GM23338 (cell line): ENCODE data around the gene RGS16. TPM values are rescaled to one million over a fixed set of nuclear protein-coding genes. Genes with fewer than 3 reads are reported as not detected.

Experiments used
- ATAC-seq: fragments of 200-7000 bp; cut with Tn5 transposase; 3 replicates; pipeline ENCODE4 v1.9.1; 2020
- DNase-seq: peaks from one replicate; pipeline ENCODE4 v3.0.0-alpha.2; 2015; ENCODE audit warnings: low spot score
- H2AFZ ChIP-seq: fragments of 200-600 bp; sonication (generic); 2 replicates; pipeline ENCODE4 v1.8.0; 2016; ENCODE audit warnings: antibody characterized with exemption, mild to moderate bottlenecking, moderate library complexity
- H3F3A ChIP-seq: fragments of 200-600 bp; sonication (generic); replicated peaks from 2 replicates; pipeline ENCODE4 v1.8.0; 2017; ENCODE audit warnings: antibody characterized with exemption, mixed run types, low read depth
- H3K27ac ChIP-seq: fragments of 200-600 bp; sonication (generic); 2 replicates; pipeline ENCODE4 v1.6.1; 2016; ENCODE audit warnings: low read depth
- H3K27me3 ChIP-seq: fragments of 200-600 bp; sonication (generic); 2 replicates; pipeline ENCODE4 v1.8.0; 2016; ENCODE audit warnings: mild to moderate bottlenecking, mixed run types, moderate library complexity; ENCODE audit not compliant: insufficient read depth
- H3K36me3 ChIP-seq: fragments of 200-600 bp; sonication (generic); 2 replicates; pipeline ENCODE4 v1.8.0; 2016; ENCODE audit warnings: mild to moderate bottlenecking; ENCODE audit not compliant: insufficient read depth
- H3K4me1 ChIP-seq: fragments of 200-600 bp; sonication (generic); 2 replicates; pipeline ENCODE4 v1.8.0; 2016; ENCODE audit warnings: mild to moderate bottlenecking, moderate library complexity; ENCODE audit not compliant: insufficient read depth
- H3K4me2 ChIP-seq: fragments of 200-600 bp; sonication (generic); 2 replicates; pipeline ENCODE4 v1.7.1; 2017; ENCODE audit warnings: mixed run types
- H3K4me3 ChIP-seq: fragments of 200-600 bp; sonication (generic); 2 replicates; pipeline ENCODE4 v1.6.1; 2016; ENCODE audit warnings: mixed run types
- H3K79me2 ChIP-seq: fragments of 200-600 bp; sonication (generic); replicated peaks from 2 replicates; pipeline ENCODE4 v1.8.0; 2017; ENCODE audit warnings: mild to moderate bottlenecking; ENCODE audit not compliant: insufficient read depth
- H3K9me2 ChIP-seq: fragments of 200-600 bp; sonication (generic); 2 replicates; pipeline ENCODE4 v1.8.0; 2017; ENCODE audit not compliant: insufficient read depth
- H4K20me1 ChIP-seq: fragments of 200-600 bp; sonication (generic); replicated peaks from 2 replicates; pipeline ENCODE4 v1.8.0; 2017; ENCODE audit warnings: mild to moderate bottlenecking; ENCODE audit not compliant: insufficient read depth
- H3K27ac Mint-ChIP-seq: 2 replicates; pipeline ENCODE4 v1.8.0; 2020; ENCODE audit warnings: inconsistent platforms, mild to moderate bottlenecking, moderate library complexity, mixed read lengths
- H3K27me3 Mint-ChIP-seq: 3 replicates; pipeline ENCODE4 v1.8.0; 2022; ENCODE audit warnings: low read depth, mild to moderate bottlenecking, moderate library complexity, mixed read lengths, inconsistent platforms; ENCODE audit not compliant: insufficient read depth, poor library complexity
- H3K36me3 Mint-ChIP-seq: 3 replicates; pipeline ENCODE4 v1.8.0; 2021; ENCODE audit warnings: low read depth, mild to moderate bottlenecking, inconsistent platforms, moderate library complexity, mixed read lengths
- H3K4me1 Mint-ChIP-seq: 3 replicates; pipeline ENCODE4 v1.8.0; 2020; ENCODE audit warnings: mild to moderate bottlenecking, inconsistent platforms, mixed read lengths
- H3K4me3 Mint-ChIP-seq: 3 replicates; pipeline ENCODE4 v1.8.0; 2021; ENCODE audit warnings: moderate library complexity, mild to moderate bottlenecking, inconsistent platforms, mixed read lengths
- H3K9me3 Mint-ChIP-seq: 3 replicates; pipeline ENCODE4 v1.8.0; 2020; ENCODE audit warnings: moderate library complexity, mild to moderate bottlenecking, inconsistent platforms, mixed read lengths
- ETS1 ChIP-seq: IDR thresholded peaks from 2 replicates; pipeline ENCODE4 v1.6.1; 2016; ENCODE audit warnings: antibody characterized with exemption
- EZH2 ChIP-seq: fragments of 200-600 bp; sonication (generic); IDR thresholded peaks from one replicate; pipeline ENCODE4 v1.8.0; 2017; ENCODE audit warnings: antibody characterized with exemption, mild to moderate bottlenecking, low read depth; ENCODE audit not compliant: unreplicated experiment
- EZH2phosphoT487 ChIP-seq: fragments of 200-600 bp; sonication (generic); IDR thresholded peaks from one replicate; pipeline ENCODE4 v1.8.1; 2018; ENCODE audit warnings: antibody characterized with exemption; ENCODE audit not compliant: unreplicated experiment
- JUNB ChIP-seq: IDR thresholded peaks from one replicate; pipeline ENCODE4 v1.6.1; 2016; ENCODE audit warnings: antibody characterized with exemption; ENCODE audit not compliant: unreplicated experiment
- NANOG ChIP-seq: IDR thresholded peaks from 2 replicates; pipeline ENCODE4 v1.6.1; 2016; ENCODE audit warnings: antibody characterized with exemption, borderline replicate concordance
- POLR2AphosphoS5 ChIP-seq: IDR thresholded peaks from 2 replicates; pipeline ENCODE4 v1.6.1; 2016; ENCODE audit warnings: antibody characterized with exemption, low read depth
- REST ChIP-seq: IDR thresholded peaks from one replicate; pipeline ENCODE4 v1.6.1; 2018; ENCODE audit warnings: antibody characterized with exemption; ENCODE audit not compliant: unreplicated experiment
- STAT1 ChIP-seq: IDR thresholded peaks from one replicate; pipeline ENCODE4 v1.6.1; 2016; ENCODE audit warnings: antibody characterized with exemption; ENCODE audit not compliant: unreplicated experiment
- ZNF114 ChIP-seq: fragments of 250-450 bp; sonication (Bioruptor Pico); IDR thresholded peaks from 2 replicates; pipeline ENCODE4 v1.5.0; 2020; ENCODE audit warnings: mild to moderate bottlenecking, moderate library complexity
- ZNF331 ChIP-seq: fragments of 250-450 bp; sonication (Bioruptor Pico); IDR thresholded peaks from 2 replicates; pipeline ENCODE4 v1.5.0; 2020; ENCODE audit warnings: low read depth, mild to moderate bottlenecking, moderate library complexity
- polyA plus RNA-seq: library from polyadenylated mRNA; unstranded; fragments of >200 nt; fragmentation: Nextera tagmentation; extraction: Ambion mirVana; gene quantifications from 2 replicates; pipeline ENCODE4 v1.2.1, GENCODE V29; 2016
- total RNA-seq: library from RNA; depleted of rRNA; stranded (reverse); fragments of >200 nt; shearing (Covaris generic); gene quantifications from 2 replicates; pipeline ENCODE4 v1.2.3, GENCODE V29; 2014
- TF ChIP-seq, protein P1 (sequence below), 2 experiments: fragments of 200-600 bp in 1 of 2; sonication (generic) in 1 of 2; conservative IDR thresholded peaks; 2 replicates each; pipeline versions ENCODE4 v1.5.1 to v1.6.1; 2016 to 2017; ENCODE audit warnings: antibody characterized with exemption in 2 of 2, low read depth in 2 of 2, mild to moderate bottlenecking in 2 of 2, moderate library complexity in 1 of 2

The RGS16 gene
- total and polyA plus RNA-seq, 2 experiments from 2014 or later, result 15.4 to 31.6 TPM

- no peak for TF ChIP-seq POLR2AphosphoS5
- TF ChIP-seq, protein P1, sequence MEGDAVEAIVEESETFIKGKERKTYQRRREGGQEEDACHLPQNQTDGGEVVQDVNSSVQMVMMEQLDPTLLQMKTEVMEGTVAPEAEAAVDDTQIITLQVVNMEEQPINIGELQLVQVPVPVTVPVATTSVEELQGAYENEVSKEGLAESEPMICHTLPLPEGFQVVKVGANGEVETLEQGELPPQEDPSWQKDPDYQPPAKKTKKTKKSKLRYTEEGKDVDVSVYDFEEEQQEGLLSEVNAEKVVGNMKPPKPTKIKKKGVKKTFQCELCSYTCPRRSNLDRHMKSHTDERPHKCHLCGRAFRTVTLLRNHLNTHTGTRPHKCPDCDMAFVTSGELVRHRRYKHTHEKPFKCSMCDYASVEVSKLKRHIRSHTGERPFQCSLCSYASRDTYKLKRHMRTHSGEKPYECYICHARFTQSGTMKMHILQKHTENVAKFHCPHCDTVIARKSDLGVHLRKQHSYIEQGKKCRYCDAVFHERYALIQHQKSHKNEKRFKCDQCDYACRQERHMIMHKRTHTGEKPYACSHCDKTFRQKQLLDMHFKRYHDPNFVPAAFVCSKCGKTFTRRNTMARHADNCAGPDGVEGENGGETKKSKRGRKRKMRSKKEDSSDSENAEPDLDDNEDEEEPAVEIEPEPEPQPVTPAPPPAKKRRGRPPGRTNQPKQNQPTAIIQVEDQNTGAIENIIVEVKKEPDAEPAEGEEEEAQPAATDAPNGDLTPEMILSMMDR (conservative IDR thresholded peaks at IDR 0.05; ENCODE audit: low read depth in 2 of 2), result no peak
- TF ChIP-seq EZH2, result no peak
- TF ChIP-seq REST, result no peak
- no peak for TF ChIP-seq EZH2phosphoT487
- no peak for TF ChIP-seq ZNF331 (CRISPR knock-in tag)
- TF ChIP-seq STAT1, result no peak
- TF ChIP-seq JUNB, result no peak
- Histone ChIP-seq H4K20me1 (no peaks in the 10 kb centered on the region), H3K4me1 (peaks cover 13% of the 10 kb centered on the region), H3F3A (no peaks in the 10 kb centered on the region), H2AFZ (no peak overlapping the region), H3K79me2 (no peaks in the 10 kb centered on the region), H3K36me3 (no peaks in the 10 kb centered on the region), H3K9me2 (no peaks in the 10 kb centered on the region; the same call in none of the 2 replicates), H3K4me3 (no peak overlapping the region), H3K4me2 (no peak overlapping the region), H3K27me3 (no peaks in the 10 kb centered on the region), H3K27ac (no peak overlapping the region)
- no peaks in the 10 kb centered on the region; the same call in 1 of the 3 replicates for H3K36me3 Mint-ChIP-seq
- ATAC-seq (no peak), DNase-seq (no peak)
- no peak overlapping the region for H3K27ac Mint-ChIP-seq
- H3K4me1 Mint-ChIP-seq, result peaks cover 13% of the 10 kb centered on the region
- no peaks in the 10 kb centered on the region for H3K9me3 Mint-ChIP-seq
- H3K27me3 Mint-ChIP-seq, result peaks cover 7% of the 10 kb centered on the region
- H3K4me3 Mint-ChIP-seq, result no peak overlapping the region
Measured at GRCh38 chr1:182587093-182587492, 17.1 kb downstream of the RGS16 start.

DNA sequence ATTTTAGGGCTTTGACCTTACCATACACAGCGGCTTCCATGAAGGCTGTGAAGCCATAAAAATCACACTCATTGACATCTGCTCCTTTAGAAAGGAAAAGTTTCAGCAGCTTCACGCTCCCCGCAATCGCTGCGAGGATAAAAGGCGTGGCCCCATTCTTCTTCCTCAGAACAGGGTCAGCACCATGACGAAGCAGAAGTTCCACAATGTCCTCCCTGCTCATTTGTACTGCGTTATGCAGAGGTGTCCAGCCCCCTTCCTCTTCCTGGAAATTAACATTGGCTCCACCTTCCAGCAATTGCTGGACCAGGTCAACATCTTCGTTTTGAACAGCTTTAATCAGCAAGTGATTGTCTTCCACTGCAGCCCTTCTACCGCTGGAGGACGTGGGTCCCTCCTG, 17.8 kb downstream of the RGS16 start:
- Mint-ChIP-seq H3K4me1 (peaks cover 13% of the 10 kb centered on the region), H3K27ac (no peak overlapping the region), H3K27me3 (peaks cover 7% of the 10 kb centered on the region), H3K9me3 (no peaks in the 10 kb centered on the region), H3K36me3 (no peaks in the 10 kb centered on the region; the same call in 1 of the 3 replicates), H3K4me3 (no peak overlapping the region)
- H3K27me3 ChIP-seq, result no peaks in the 10 kb centered on the region
- no peak overlapping the region for H3K4me3 ChIP-seq
- no peaks in the 10 kb centered on the region for H3F3A ChIP-seq
- H3K4me1 ChIP-seq, result peaks cover 13% of the 10 kb centered on the region
- no peak overlapping the region for H3K4me2 ChIP-seq
- H4K20me1 ChIP-seq, result no peaks in the 10 kb centered on the region
- no peak overlapping the region for H2AFZ ChIP-seq
- no peaks in the 10 kb centered on the region for H3K36me3 ChIP-seq
- H3K27ac ChIP-seq, result no peak overlapping the region
- no peaks in the 10 kb centered on the region; the same call in none of the 2 replicates for H3K9me2 ChIP-seq
- no peaks in the 10 kb centered on the region for H3K79me2 ChIP-seq
- ATAC-seq, result no peak
- no peak for DNase-seq
- TF ChIP-seq EZH2 (no peak), ETS1 (no peak), NANOG (no peak), ZNF331 (CRISPR knock-in tag) (no peak), STAT1 (no peak), ZNF114 (no peak), POLR2AphosphoS5 (no peak), EZH2phosphoT487 (no peak)
- TF ChIP-seq, protein P1 (conservative IDR thresholded peaks at IDR 0.05; ENCODE audit: low read depth in 2 of 2), result no peak
